DOHH2 (cell line): Measurements from ENCODE around the gene PTPRN2.

Source experiments
- H3F3A ChIP-seq: fragments of 200-600 bp; sonication (generic), shearing (Covaris generic); 2 replicates; pipeline ENCODE4 v1.6.0; 2016; ENCODE audit warnings: antibody characterized with exemption, mild to moderate bottlenecking; ENCODE audit not compliant: control insufficient read depth, insufficient read depth
- H3K27ac ChIP-seq: fragments of 200-600 bp; sonication (generic); 2 replicates; pipeline ENCODE4 v1.5.1; 2014; ENCODE audit warnings: low read depth, mild to moderate bottlenecking, low read length, moderate library complexity
- H3K27me3 ChIP-seq: fragments of 200-600 bp; sonication (generic); 2 replicates; pipeline ENCODE4 v1.6.1; 2014; ENCODE audit warnings: mild to moderate bottlenecking, low read length, mixed read lengths; ENCODE audit not compliant: control insufficient read depth
- H3K36me3 ChIP-seq: fragments of 200-600 bp; sonication (generic); 2 replicates; pipeline ENCODE4 v1.6.1; 2014; ENCODE audit warnings: mild to moderate bottlenecking, low read length, moderate library complexity, mixed read lengths; ENCODE audit not compliant: control insufficient read depth
- H3K4me1 ChIP-seq: fragments of 200-600 bp; sonication (generic); 2 replicates; pipeline ENCODE4 v1.6.1; 2014; ENCODE audit warnings: mild to moderate bottlenecking, low read length, mixed read lengths; ENCODE audit not compliant: control insufficient read depth
- H3K4me2 ChIP-seq: fragments of 200-600 bp; sonication (generic); 2 replicates; pipeline ENCODE4 v1.6.0; 2014; ENCODE audit warnings: mild to moderate bottlenecking, low read length, moderate library complexity
- H3K4me3 ChIP-seq: fragments of 200-600 bp; sonication (generic); 2 replicates; pipeline ENCODE4 v1.5.1; 2014; ENCODE audit warnings: mild to moderate bottlenecking, low read length, mixed read lengths
- H3K79me2 ChIP-seq: fragments of 200-600 bp; sonication (generic); 2 replicates; pipeline ENCODE4 v1.6.1; 2014; ENCODE audit warnings: mild to moderate bottlenecking, low read length, mixed read lengths; ENCODE audit not compliant: control insufficient read depth
- H3K9me2 ChIP-seq: fragments of 200-600 bp; sonication (generic); replicated peaks from 2 replicates; pipeline ENCODE4 v1.6.1; 2014; ENCODE audit warnings: mild to moderate bottlenecking, low read length, mixed read lengths; ENCODE audit not compliant: control insufficient read depth
- H3K9me3 ChIP-seq: fragments of 200-600 bp; sonication (generic); 2 replicates; pipeline ENCODE4 v1.6.1; 2014; ENCODE audit warnings: antibody characterized with exemption, low read length, mixed read lengths; ENCODE audit not compliant: control insufficient read depth, insufficient read depth
- H4K20me1 ChIP-seq: fragments of 200-600 bp; sonication (generic); 2 replicates; pipeline ENCODE4 v1.6.0; 2014; ENCODE audit warnings: low read depth, mild to moderate bottlenecking, antibody characterized with exemption, low read length, moderate library complexity; ENCODE audit not compliant: control insufficient read depth, insufficient read depth
- CTCF ChIP-seq: fragments of 200-600 bp; sonication (generic); IDR thresholded peaks from one replicate; pipeline ENCODE4 v1.5.1; 2014; ENCODE audit warnings: antibody characterized with exemption, mild to moderate bottlenecking, low read depth, low read length; ENCODE audit not compliant: poor library complexity, severe bottlenecking
- EZH2phosphoT487 ChIP-seq: fragments of 200-600 bp; sonication (generic); IDR thresholded peaks from 2 replicates; pipeline ENCODE4 v1.6.1; 2017; ENCODE audit warnings: borderline replicate concordance, mild to moderate bottlenecking, antibody characterized with exemption, low read length, moderate library complexity, mixed read lengths

PTPRN2 gene

DNA sequence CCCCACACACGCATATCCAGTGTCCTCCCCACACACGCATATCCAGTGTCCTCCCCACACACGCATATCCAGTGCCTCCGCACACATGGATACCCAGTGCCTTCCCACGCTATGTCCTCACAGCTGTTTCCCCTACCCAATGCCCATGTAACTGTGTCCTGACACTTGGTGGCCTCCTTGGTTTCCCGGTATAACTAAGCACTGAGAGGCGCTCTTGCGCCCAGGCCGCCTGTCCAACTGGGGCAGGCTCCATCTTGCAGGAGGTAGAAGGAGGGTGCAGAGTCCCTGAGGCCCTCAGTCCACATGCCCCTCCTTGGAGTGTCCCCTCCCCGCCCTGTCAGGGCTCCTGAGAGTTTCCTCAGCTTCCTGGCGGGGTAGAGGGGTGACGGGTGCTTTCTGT, 715.2 kb downstream of the PTPRN2 start:
- Histone ChIP-seq H3K27me3 (no peaks in the 10 kb centered on the region), H4K20me1 (no peaks in the 10 kb centered on the region), H3K4me1 (no peaks in the 10 kb centered on the region), H3K79me2 (no peaks in the 10 kb centered on the region), H3K4me2 (no peak overlapping the region), H3K36me3 (no peaks in the 10 kb centered on the region), H3K4me3 (no peak overlapping the region), H3K27ac (no peak overlapping the region), H3K9me2 (no peaks in the 10 kb centered on the region), H3K9me3 (peaks cover 32% of the 10 kb centered on the region; the same call in 1 of the 2 replicates), H3F3A (no peaks in the 10 kb centered on the region)
- no peak for TF ChIP-seq EZH2phosphoT487
- TF ChIP-seq CTCF = no peak

GRCh38 chr7:157871681-157872080, 715.9 kb downstream of the PTPRN2 start:
- Histone ChIP-seq H3K4me1 (no peaks in the 10 kb centered on the region), H4K20me1 (no peaks in the 10 kb centered on the region), H3K27me3 (no peaks in the 10 kb centered on the region), H3K4me3 (no peak overlapping the region), H3K27ac (no peak overlapping the region), H3K36me3 (no peaks in the 10 kb centered on the region), H3K4me2 (no peak overlapping the region), H3K9me3 (peaks cover 28% of the 10 kb centered on the region; the same call in 1 of the 2 replicates), H3K79me2 (no peaks in the 10 kb centered on the region), H3F3A (no peaks in the 10 kb centered on the region), H3K9me2 (no peaks in the 10 kb centered on the region)
- no peak for TF ChIP-seq CTCF
- no peak for TF ChIP-seq EZH2phosphoT487

- H4K20me1 ChIP-seq = no peaks in the 10 kb centered on the region
- no peaks in the 10 kb centered on the region for H3F3A ChIP-seq
- no peak overlapping the region for H3K4me2 ChIP-seq
- no peak overlapping the region for H3K27ac ChIP-seq
- no peak overlapping the region for H3K4me3 ChIP-seq
- H3K27me3 ChIP-seq = no peaks in the 10 kb centered on the region
- no peaks in the 10 kb centered on the region for H3K4me1 ChIP-seq
- peaks cover 28% of the 10 kb centered on the region; the same call in 1 of the 2 replicates for H3K9me3 ChIP-seq
- H3K9me2 ChIP-seq = no peaks in the 10 kb centered on the region
- H3K79me2 ChIP-seq = no peaks in the 10 kb centered on the region
- H3K36me3 ChIP-seq = no peaks in the 10 kb centered on the region
- TF ChIP-seq CTCF (no peak), EZH2phosphoT487 (no peak)
Observed at GRCh38 chr7:157870644-157871290, 716.9 kb downstream of the PTPRN2 start.
